ENCODE measurements around the gene FAM187B.
A peak's percentile ranks its signal among the peaks of the same experiment; 100 is the strongest.
"Not testable (repeated sequence)": the region's sequence is repeated elsewhere in the genome, so short reads cannot be mapped to it uniquely, and the experiment has no call there.

Gene FAM187B

DNA sequence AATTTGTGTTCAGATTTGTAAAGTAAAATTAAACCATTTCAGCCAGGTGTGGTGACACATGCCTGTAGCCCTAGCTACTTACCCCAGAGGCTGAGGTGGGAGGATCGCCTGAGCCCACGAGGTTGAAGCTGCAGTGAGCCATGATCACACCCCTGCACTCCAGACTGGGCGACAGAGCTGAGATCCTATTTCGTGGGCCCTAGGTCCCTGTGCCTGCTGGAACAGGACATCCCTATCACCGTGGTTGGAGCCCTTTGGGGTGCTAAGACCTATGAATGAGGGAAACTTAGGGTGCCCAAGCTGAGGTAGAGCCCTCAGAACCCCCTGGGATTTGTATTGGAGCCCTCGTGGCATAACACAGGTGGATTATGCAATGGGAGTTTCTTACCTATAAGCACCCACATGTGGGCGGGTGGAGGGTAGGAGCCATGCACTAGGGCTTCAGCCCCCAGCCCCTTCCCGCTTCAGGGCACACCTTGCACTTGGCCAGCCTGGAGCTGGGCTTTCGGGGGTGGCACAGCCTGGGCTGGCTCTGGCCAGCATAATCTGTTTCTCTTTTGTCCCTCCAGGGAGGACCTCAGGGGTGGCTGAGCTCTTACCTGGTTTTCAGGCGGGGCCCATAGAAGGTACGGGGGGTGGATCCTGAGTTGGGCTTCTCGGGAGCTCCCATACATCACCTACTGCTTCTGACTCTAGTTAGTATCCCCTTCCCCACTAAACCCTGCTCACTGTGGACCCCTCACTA is 33.0 kb upstream of the FAM187B start:
- no peak for DNase-seq

DNA sequence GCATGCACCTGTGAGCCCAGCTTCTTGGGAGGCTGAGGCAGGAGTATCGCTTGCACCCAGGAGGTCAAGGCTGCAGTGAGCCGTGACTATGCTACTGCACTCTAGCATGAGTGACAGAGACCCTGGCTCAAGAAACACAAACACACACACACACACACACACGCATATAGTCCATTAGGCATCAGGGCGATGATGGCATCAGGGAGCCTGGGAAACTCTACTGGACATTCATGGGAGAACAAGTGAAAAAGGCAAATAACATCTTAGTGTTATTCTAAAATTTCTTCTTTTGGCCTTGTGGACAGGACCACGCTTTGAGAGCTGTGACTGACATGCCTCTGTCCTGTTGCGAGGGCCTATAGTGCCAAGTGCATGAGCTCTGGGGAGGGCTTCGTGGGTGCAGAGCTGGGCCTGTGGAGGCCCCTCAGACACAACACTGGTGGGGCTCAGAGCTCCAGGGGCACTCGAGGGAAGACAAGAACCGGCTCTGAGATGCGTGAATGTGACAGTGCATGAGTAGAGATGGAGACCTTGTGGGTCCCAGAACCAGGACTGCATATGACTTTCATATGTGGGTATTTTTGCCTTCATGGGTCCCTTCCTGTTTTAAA is 32.3 kb upstream of the FAM187B start:
- no peak for DNase-seq

DNA sequence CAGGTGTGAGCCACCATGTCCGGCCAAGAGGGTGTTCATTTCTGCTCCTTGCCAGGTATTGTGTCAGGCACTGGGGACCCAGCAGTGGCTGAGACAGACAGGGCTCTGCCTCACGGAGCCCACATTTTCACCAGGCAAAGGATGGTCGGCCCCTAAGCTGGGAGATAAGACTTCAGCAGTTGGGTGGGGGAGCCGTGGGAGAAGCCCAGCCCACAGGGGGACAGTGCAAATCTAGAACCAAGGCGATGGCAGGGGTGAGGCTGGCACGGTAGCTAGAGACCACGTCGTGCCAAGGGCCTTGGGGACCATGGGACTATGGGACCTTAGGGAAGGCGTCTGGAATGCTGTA is 28.5 kb upstream of the FAM187B start:
- no peak for DNase-seq

GRCh38 chr19:35256566-35256965 is 28.0 kb upstream of the FAM187B start:
- no peak for DNase-seq

DNA sequence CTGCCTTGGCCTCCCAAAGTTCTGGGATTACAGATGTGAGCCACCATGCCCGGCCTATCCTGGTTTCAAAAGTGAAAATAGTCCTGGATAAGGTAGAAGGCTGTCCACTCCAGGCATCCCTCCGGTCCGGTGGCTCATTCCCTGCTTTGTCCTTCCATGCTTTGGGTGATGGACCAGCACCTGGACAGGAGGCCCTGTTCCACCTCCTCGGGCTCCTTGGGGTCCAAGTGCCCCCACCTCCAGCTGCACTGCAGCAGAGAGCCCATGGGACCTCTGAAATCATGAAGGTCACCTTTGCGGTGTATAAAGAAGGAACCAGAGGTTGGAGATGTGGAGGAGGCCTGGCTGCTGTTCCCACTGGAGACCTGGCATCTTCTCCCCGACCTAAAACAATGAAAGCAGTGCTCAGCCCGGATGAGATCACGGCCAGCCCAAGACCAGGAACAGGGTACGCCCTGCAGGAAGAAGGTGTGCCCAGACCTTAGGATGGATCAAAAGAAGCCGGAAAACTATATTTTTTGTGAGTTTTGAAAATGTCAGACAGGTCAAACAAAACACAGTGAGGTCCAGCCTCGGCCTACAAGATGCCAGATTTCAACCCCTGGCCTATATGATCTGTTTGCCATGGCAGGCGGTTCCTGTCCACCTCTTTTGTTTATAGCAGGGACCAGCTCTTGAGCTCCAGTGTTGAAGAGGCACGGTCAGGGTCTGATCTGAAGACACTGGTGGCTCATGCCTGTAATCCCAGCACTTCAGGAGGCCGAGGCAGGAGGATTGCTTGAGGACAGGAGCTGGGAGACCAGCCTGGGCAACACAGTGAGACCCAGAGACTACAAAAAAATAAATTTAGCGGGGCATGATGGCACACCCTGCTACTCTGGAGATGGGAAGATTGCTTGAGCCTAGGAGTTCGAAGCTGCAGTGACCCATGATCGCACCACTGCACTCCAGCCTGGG is 26.1 kb upstream of the FAM187B start:
- no peak for DNase-seq

DNA sequence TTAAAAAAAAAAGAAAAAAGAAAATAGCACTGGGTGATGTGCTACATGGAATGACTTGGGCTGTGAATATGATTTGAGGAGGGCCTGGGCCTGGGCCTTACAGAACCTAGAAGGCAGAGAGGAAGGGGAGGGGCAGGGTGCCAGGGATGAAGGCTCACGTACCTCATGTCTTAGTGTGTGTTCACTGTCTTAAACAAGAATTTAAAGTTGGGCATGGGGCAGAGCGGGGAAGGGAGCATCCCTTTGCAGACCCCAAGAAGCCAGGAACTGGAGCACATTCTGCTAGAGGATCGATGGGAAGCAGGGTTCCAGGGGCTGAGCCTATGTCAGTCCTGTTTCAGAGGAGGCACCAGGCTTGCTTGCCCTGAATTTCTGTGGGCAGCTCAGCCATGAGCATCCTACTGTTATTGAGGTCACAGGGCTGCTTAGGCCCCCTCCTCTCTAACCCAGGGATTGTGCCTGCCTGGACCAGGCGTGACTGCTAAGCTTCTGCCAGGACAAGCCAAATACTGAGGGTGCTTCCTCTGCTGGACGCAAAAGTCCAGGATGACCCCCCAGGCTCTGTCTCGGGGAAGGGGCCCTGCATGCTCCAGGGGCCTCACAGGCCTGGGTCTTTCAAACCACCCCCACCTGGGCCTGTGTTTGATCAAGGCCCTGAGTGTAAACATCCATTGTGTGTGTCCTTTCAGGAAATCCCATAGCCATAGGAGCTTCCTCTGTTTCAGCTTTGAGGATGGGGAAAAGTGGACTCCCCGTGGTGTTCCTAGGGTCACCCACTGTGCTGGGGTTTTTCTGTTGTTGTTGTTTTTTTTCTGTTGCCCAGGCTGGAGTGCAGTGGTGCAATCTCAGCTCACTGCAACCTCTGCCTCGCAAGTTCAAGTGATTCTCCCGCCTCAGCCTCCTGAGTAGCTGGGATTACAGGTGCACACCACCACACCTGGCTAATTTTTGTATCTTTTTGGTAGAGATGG is 25.1 kb upstream of the FAM187B start:
- no peak for DNase-seq

GRCh38 chr19:35251456-35251855 is 22.9 kb upstream of the FAM187B start:
- no peak for DNase-seq

DNA sequence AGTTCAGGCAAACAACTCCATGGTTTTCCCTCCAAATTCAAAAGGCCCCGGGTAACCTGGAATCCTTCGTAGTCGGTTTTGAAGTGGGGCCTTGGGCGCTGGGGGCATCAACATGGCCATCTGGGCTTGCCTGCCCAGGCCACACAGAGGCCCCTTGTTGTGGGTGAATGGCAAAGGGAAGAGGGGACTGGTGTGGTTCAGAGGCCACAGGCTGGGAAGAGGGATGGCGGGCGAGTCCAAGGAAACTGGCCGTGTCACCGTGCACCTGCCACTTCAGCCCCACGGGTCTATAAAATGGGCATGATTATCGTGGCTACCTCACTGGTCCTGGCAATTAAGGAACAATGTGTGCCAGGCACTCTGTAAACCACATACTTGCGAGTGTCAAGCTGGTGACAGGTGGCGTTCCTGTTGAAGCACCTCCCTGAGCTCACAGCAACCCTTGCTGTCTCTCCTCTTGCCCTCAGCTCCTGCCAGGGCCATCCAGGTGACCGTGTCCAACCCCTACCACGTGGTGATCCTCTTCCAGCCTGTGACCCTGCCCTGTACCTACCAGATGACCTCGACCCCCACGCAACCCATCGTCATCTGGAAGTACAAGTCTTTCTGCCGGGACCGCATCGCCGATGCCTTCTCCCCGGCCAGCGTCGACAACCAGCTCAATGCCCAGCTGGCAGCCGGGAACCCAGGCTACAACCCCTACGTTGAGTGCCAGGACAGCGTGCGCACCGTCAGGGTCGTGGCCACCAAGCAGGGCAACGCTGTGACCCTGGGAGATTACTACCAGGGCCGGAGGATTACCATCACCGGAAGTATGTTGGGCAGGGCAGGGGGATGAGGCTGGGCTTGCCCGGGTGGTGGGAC is 21.5 kb upstream of the FAM187B start:
- no peak for DNase-seq

DNA sequence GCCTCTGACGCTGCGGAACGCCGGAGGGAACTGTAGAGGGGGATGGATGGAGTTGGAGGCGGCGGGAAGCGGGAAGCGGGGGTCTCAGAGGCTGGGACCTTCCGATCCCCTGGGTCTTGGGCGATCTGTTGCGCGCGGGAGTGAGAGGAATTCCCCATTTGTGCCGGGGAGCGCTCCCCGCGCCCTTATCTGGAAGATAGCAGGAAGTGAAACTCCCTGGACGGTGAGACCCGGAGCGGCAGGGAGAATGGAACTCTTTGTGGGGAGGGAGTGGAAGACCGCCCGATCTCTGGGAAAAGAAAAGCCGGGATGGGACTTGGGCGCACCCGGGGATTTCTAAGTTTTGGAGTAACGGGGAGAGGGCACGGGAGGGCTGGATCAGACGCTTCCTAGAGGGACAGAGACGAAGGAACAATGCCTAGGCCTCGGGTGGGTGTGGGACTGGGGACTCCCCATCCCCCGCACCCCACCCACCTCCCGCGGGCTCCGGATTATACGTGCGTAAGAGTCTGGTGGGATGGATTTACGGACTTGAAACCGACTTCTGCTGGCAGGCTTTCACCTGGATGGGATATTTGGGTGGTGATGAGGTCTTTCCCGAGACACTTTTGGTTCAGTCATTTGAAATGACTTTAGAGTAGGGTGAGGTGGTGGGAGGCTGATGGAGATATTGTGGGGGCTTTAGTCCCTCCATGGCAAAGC is 20.8 kb upstream of the FAM187B start:
- DNase-seq, result no peak

GRCh38 chr19:35248310-35249145 is 20.0 kb upstream of the FAM187B start, which contains the start of gene LSR:
LSR (plus strand) TSS chr19:35249002; CDS start chr19:35249023, 21 bp downstream.
- peak; percentile 90 for DNase-seq

DNA sequence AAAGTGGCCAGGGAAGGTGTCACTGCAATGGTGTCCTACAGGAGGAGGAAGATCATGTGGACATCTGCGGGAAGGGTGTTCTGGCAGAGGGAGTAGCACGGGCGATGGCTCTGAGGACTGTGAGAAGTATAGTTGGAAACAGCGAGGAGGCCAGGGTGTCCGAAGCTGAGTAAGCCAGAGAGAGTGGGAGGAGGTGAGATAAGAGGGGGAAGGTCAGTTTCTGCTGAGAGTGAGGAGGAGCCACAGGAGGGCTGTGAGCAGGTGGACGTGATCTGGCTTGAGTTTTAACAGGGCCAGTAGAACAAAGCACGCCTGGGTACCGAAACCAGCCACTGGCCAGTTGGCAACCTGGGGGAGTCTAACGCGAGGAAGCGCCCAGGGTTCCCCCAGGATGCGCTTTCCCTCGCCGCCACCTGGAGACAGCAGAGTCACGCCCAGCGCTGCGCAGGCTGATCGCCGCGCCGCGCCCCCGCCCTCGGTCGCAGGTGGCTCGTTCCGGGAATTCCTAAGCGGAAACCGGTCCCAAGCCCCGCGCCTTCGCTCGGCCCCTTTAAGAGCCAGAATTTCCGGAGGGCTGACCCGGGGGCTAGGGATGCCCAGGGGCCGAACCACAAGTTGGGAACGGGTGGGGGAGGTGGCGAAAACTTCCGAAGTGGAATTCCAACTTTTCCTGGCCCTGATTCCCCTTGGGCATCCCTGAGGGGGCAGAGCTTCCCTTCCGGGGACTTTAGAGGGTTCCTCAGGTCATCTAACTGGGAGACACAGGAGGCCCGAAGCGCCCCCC is 19.2 kb upstream of the FAM187B start:
- DNase-seq, result no peak

DNA sequence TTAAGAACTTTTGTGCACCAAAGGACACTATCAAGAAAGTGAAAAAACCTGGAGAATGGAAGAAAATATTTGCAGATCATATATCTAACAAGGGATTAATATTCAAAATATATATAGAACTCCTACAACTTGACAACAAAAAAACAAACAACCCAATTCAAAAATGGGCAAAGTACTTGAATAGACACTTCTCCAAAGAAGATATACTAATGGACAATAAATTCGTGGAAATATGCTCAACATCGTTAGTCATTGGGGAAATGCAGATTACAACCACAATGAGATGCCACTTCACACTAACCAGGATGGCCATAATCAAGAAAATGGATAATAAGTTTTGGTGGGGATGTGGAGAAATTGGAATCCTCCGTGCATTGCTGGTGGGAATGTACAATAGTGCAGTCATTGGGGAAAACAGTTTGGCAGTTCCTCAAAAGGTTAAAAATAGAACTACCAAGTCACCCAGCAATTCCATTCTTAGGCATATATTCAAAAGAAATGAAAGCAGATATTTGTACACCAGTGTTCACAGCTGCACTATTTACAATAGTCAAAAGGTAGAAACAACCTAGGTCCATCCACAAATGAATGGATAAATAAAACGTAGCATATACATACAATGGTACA is 18.0 kb upstream of the FAM187B start:
- DNase-seq, result no peak

DNA sequence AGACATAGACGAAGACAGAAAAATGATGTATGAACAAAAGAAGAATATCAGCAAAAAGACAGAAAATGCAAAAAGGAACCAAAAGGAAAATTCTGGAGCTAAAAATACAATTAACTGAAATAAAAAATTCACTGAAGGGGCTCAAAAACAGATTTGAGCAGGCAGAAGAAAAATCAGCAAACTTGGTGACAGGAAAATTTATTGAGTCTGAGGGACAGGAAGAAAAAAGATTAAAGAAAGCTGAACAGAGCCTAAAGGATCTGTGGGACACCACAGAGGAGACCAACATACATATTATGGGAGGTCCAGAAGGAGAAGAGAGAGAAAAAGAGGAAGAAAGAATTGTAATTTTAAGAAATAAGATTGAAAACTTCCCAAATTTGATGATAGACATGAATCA is 12.9 kb upstream of the FAM187B start:
- no peak for DNase-seq

DNA sequence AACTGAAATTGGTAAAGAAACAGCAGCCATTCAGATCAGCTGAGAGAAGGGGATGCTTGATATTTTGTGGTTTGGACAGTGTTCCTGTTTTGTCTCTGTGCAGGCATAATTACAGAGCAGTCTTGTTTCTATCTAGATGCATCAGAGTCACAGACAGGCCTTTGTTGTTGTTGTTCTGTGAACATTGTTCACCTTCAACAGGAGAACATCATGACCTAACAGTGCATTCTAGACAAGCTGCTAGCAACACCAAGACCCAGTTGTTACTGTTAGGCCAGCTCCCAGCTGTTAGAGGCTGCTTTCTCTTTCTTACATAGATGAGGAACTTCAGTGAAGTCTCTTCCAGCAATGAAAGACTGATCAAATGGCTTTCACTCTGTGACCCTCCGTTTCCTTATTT is 11.8 kb upstream of the FAM187B start:
- DNase-seq, result no peak

DNA sequence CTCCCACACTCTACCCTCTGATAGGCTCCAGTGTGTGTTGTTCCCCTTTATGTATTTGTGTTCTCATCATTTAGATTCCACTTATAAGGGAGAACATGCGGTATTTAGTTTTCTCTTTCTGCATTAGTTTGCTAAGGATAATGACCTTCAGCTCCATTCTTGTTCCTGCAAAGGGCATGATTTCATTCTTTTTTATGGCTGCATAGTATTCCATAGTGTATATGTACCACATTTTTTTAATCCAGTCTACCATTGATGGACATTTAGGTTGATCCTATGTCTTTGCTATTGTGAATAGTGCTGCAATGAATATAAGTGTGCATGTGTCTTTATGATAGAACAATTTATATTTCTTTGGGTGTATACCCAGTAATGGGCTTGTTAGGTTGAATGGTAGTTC is 11.1 kb upstream of the FAM187B start:
- not testable (repeated sequence) for DNase-seq

GRCh38 chr19:35236638-35237400 is 8.3 kb upstream of the FAM187B start:
- no peak for DNase-seq

- DNase-seq, result no peak
These were observed 4.4 kb upstream of the FAM187B start for GRCh38 chr19:35232912-35233311.

All from eye (tissue), 1 donor.